Liver (tissue), 9 donors: ENCODE data around the gene CLBA1. TPM values are rescaled to one million over a fixed set of nuclear protein-coding genes. Genes with fewer than 3 reads are reported as not detected.

ENCODE experiments used
- DNase-seq: peaks from one replicate; pipeline ENCODE4 v3.0.0-alpha.2; 2017; ENCODE audit warnings: low spot score
- H3K27ac ChIP-seq, 2 donors: one replicate each; pipeline ENCODE4 v1.7.0; 2013; ENCODE audit warnings: inconsistent platforms in 2 of 2, low read length in 2 of 2, control low read depth in 1 of 2, low read depth in 1 of 2, mild to moderate bottlenecking in 1 of 2
- H3K27me3 ChIP-seq, 4 donors: one replicate each; pipeline versions ENCODE4 v1.6.1 to v1.7.0; 2013; ENCODE audit warnings: low read length in 3 of 4, inconsistent platforms in 1 of 4, mild to moderate bottlenecking in 1 of 4, moderate library complexity in 1 of 4; ENCODE audit not compliant: control insufficient read depth in 4 of 4, insufficient read depth in 4 of 4
- H3K36me3 ChIP-seq, 4 donors: one replicate each; pipeline versions ENCODE4 v1.6.1 to v1.7.0; 2013; ENCODE audit warnings: low read length in 3 of 4, mild to moderate bottlenecking in 3 of 4, low read depth in 1 of 4, moderate library complexity in 1 of 4; ENCODE audit not compliant: control insufficient read depth in 4 of 4, insufficient read depth in 3 of 4
- H3K4me1 ChIP-seq, 4 donors: one replicate each; pipeline versions ENCODE4 v1.6.1 to v1.7.0; 2013; ENCODE audit warnings: low read length in 3 of 4, mild to moderate bottlenecking in 3 of 4, moderate library complexity in 1 of 4; ENCODE audit not compliant: control insufficient read depth in 4 of 4, insufficient read depth in 4 of 4
- H3K4me3 ChIP-seq, 3 donors: one replicate each; pipeline versions ENCODE4 v1.6.1 to v1.7.0; 2013; ENCODE audit warnings: low read length in 3 of 3, control low read depth in 1 of 3, low read depth in 1 of 3, mild to moderate bottlenecking in 1 of 3
- H3K9ac ChIP-seq, 2 donors: one replicate each; pipeline ENCODE4 v1.7.0; 2013; ENCODE audit warnings: low read length in 2 of 2, mild to moderate bottlenecking in 2 of 2, moderate library complexity in 2 of 2, control low read depth in 1 of 2, low read depth in 1 of 2
- H3K9me3 ChIP-seq, 4 donors: one replicate each; pipeline versions ENCODE4 v1.6.1 to v1.7.0; 2013; ENCODE audit warnings: low read length in 3 of 4; ENCODE audit not compliant: control insufficient read depth in 4 of 4
- ATF3 ChIP-seq: IDR thresholded peaks from 2 replicates; pipeline ENCODE4 v1.6.1; 2016; ENCODE audit warnings: antibody characterized with exemption
- CTCF ChIP-seq: fragments of 150-350 bp; IDR thresholded peaks from 2 replicates; pipeline ENCODE4 v1.5.1; 2017; ENCODE audit warnings: improper control_type of control experiment, low read depth, low read length; ENCODE audit not compliant: missing input control
- EGR1 ChIP-seq, 2 donors: IDR thresholded peaks; 2 replicates each; pipeline ENCODE4 v1.6.1; 2016 to 2018; ENCODE audit warnings: antibody characterized with exemption in 2 of 2, low read depth in 2 of 2
- FOXA2 ChIP-seq: IDR thresholded peaks from 2 replicates; pipeline ENCODE4 v1.6.1; 2016; ENCODE audit warnings: antibody characterized with exemption
- GABPA ChIP-seq, 2 donors: IDR thresholded peaks in 1 of 2; conservative IDR thresholded peaks in 1 of 2; 2 replicates each; pipeline ENCODE4 v1.6.1; 2016; ENCODE audit warnings: antibody characterized with exemption in 2 of 2, mild to moderate bottlenecking in 1 of 2, moderate library complexity in 1 of 2
- HNF4A ChIP-seq, 2 donors: conservative IDR thresholded peaks; 2 replicates each; pipeline ENCODE4 v1.6.1; 2016; ENCODE audit warnings: antibody characterized with exemption in 2 of 2, mild to moderate bottlenecking in 2 of 2
- HNF4G ChIP-seq: IDR thresholded peaks from 2 replicates; pipeline ENCODE4 v1.6.1; 2016; ENCODE audit warnings: antibody characterized with exemption
- JUND ChIP-seq, 2 donors: IDR thresholded peaks; 2 replicates each; pipeline ENCODE4 v1.6.1; 2016; ENCODE audit warnings: antibody characterized with exemption in 2 of 2
- REST ChIP-seq: IDR thresholded peaks from 2 replicates; pipeline ENCODE4 v1.6.1; 2016; ENCODE audit warnings: antibody characterized with exemption, mild to moderate bottlenecking
- RXRA ChIP-seq, 2 donors: IDR thresholded peaks; 2 replicates each; pipeline ENCODE4 v1.6.1; 2017 to 2018; ENCODE audit warnings: antibody characterized with exemption in 2 of 2, mild to moderate bottlenecking in 1 of 2
- SP1 ChIP-seq: IDR thresholded peaks from 2 replicates; pipeline ENCODE4 v1.6.1; 2018; ENCODE audit warnings: antibody characterized with exemption, mild to moderate bottlenecking
- YY1 ChIP-seq: IDR thresholded peaks from 2 replicates; pipeline ENCODE4 v1.6.1; 2016; ENCODE audit warnings: antibody characterized with exemption, mild to moderate bottlenecking
- ZBTB33 ChIP-seq: IDR thresholded peaks from 2 replicates; pipeline ENCODE4 v1.6.1; 2016; ENCODE audit warnings: antibody characterized with exemption
- WGBS: extraction: QIAGEN DNeasy Blood & Tissue Kit; methylation state at CpG from one replicate; pipeline ENCODE4 v1.1.7; 2013; 5-methylcytosine and 5-hydroxymethylcytosine counted together
- polyA plus RNA-seq, 2 donors: library from polyadenylated mRNA; stranded (reverse) in 1 of 2; unstranded in 1 of 2; fragments of 200-250 nt in 1 of 2; fragments of >200 nt in 1 of 2; fragmentation: Nextera tagmentation in 1 of 2; extraction: Ambion mirVana in 1 of 2; gene quantifications; one replicate each; pipeline versions ENCODE4 v1.2.1 to v1.2.3, GENCODE V29; 2013 to 2015
- total RNA-seq, 2 donors: library from RNA; depleted of rRNA; stranded (reverse); fragments of >200 nt; gene quantifications; one replicate each; pipeline ENCODE4 v1.2.3, GENCODE V29; 2014
- donor health status: healthy.
- donor health status: healthy.
- donor health status: healthy.
- donor health status: healthy.
- donor health status: healthy.

The CLBA1 gene
- total and polyA plus RNA-seq, 4 donors: 0.98 to 3.9 (median 2.3) TPM

- WGBS: 89% methylated on average over 20 of the region's 20 CpGs
- Histone ChIP-seq H3K4me1 (peaks cover 0 to 3% (median 0%) of the 10 kb centered on the region in 4 donors), H3K36me3 (peaks cover 0 to 9% (median under 1%) of the 10 kb centered on the region in 4 donors), H3K27me3 (no peaks in the 10 kb centered on the region), H3K27ac (no peak overlapping the region), H3K9ac (no peak overlapping the region), H3K9me3 (no peaks in the 10 kb centered on the region), H3K4me3 (no peak overlapping the region)
- TF ChIP-seq ATF3: no peak
- no peak for TF ChIP-seq CTCF
- no peak for TF ChIP-seq RXRA (IDR thresholded peaks at IDR 0.05)
- TF ChIP-seq HNF4A (conservative IDR thresholded peaks at IDR 0.05): no peak
- TF ChIP-seq ZBTB33: no peak
- no peak for TF ChIP-seq EGR1 (IDR thresholded peaks at IDR 0.05; ENCODE audit: low read depth in 2 of 2)
- no peak for TF ChIP-seq GABPA (IDR thresholded peaks at IDR 0.05 in 1 of 2, conservative IDR thresholded peaks at IDR 0.05 in 1 of 2)
- no peak for DNase-seq
Measured at GRCh38 chr14:105005329-105005928, 19.8 kb downstream of the CLBA1 start.

- no peak overlapping the region for H3K4me3 ChIP-seq
- DNase-seq: no peak
- H3K36me3 ChIP-seq: peaks cover 0 to 13% (median under 1%) of the 10 kb centered on the region in 4 donors
- TF ChIP-seq CTCF: no peak
- no peak for TF ChIP-seq HNF4A (conservative IDR thresholded peaks at IDR 0.05)
- TF ChIP-seq ATF3: no peak
- no peak for TF ChIP-seq SP1
- no peak for TF ChIP-seq RXRA (IDR thresholded peaks at IDR 0.05)
- no peak for TF ChIP-seq REST
- TF ChIP-seq JUND (IDR thresholded peaks at IDR 0.05): no peak
- TF ChIP-seq HNF4G: no peak
- TF ChIP-seq YY1: no peak
- no peak for TF ChIP-seq EGR1 (IDR thresholded peaks at IDR 0.05; ENCODE audit: low read depth in 2 of 2)
- TF ChIP-seq FOXA2: no peak
- 94% methylated on average over 21 of the region's 21 CpGs for WGBS
- H3K27ac ChIP-seq: no peak overlapping the region
- no peak overlapping the region for H3K9ac ChIP-seq
- no peaks in the 10 kb centered on the region for H3K9me3 ChIP-seq
- H3K4me1 ChIP-seq: peaks cover 0 to 3% (median 0%) of the 10 kb centered on the region in 4 donors
- H3K27me3 ChIP-seq: no peaks in the 10 kb centered on the region
Measured at GRCh38 chr14:105005929-105006830, 20.6 kb downstream of the CLBA1 start.
